Endothelial cell of umbilical vein (primary cell): ENCODE results near the gene TAS1R3. TPM values are rescaled to one million over a fixed set of nuclear protein-coding genes. Genes with fewer than 3 reads are reported as not detected.

Experiments
- BruUV-seq: library from RNA; stranded (reverse); fragments of 400-500 nt; replicated peaks from 2 replicates; lab custom pipeline; 2021; lab: Mats Ljungman, UMichigan
- CTCF ChIA-PET: fragments of 300-600, 350-600 bp; sonication (Branson Sonifier 250); formaldehyde crosslinking; loops from one replicate; lab custom pipeline; 2021; ENCODE audit warnings: antibody characterized with exemption, inconsistent platforms; lab: Charles Lee
- POLR2A ChIA-PET: fragments of 300-600, 350-600 bp; sonication (Branson Sonifier 250); formaldehyde crosslinking; loops from one replicate; lab custom pipeline; 2021; ENCODE audit warnings: antibody characterized with exemption, inconsistent platforms; lab: Charles Lee
- DNase-seq: peaks from one replicate; pipeline ENCODE4 v3.0.0-alpha.2; 2011; ENCODE audit warnings: low read depth, low spot score
- FAIRE-seq: peaks from 2 replicates; lab custom pipeline; 2011; peaks lifted over from hg19 to GRCh38; lab: Jason Lieb, UNC
- H2AFZ ChIP-seq: 2 replicates; pipeline ENCODE4 v1.6.0; 2012; ENCODE audit warnings: low read depth, low read length, control low read depth, inconsistent platforms
- H3K27ac ChIP-seq: 2 replicates; pipeline ENCODE4 v1.5.1; 2011; ENCODE audit warnings: low read depth, mild to moderate bottlenecking, control low read depth, low read length, moderate library complexity; ENCODE audit not compliant: insufficient read depth
- H3K27me3 ChIP-seq, 2 experiments: 2 replicates each; pipeline versions ENCODE4 v1.6.0 to v1.6.1; 2011; ENCODE audit warnings: low read length in 2 of 2, mixed read lengths in 1 of 2; ENCODE audit not compliant: control insufficient read depth in 2 of 2, insufficient read depth in 2 of 2
- H3K36me3 ChIP-seq, 2 experiments: 2 replicates in 1 of 2; 3 replicates in 1 of 2; pipeline ENCODE4 v1.5.1; 2011; ENCODE audit warnings: low read length in 2 of 2, mild to moderate bottlenecking in 1 of 2, moderate library complexity in 1 of 2; ENCODE audit not compliant: control insufficient read depth in 2 of 2, insufficient read depth in 2 of 2; ENCODE audit errors: extremely low read depth in 1 of 2
- H3K4me1 ChIP-seq: 3 replicates; pipeline ENCODE4 v1.5.1; 2011; ENCODE audit warnings: mild to moderate bottlenecking, low read length; ENCODE audit not compliant: control insufficient read depth, insufficient read depth; ENCODE audit errors: extremely low read depth
- H3K4me2 ChIP-seq: 2 replicates; pipeline ENCODE4 v1.6.1; 2011; ENCODE audit warnings: low read length, control low read depth, mixed read lengths; ENCODE audit not compliant: insufficient read depth
- H3K4me3 ChIP-seq, 3 experiments: fragments of 200-600 bp in 1 of 3; sonication (generic), shearing (Covaris generic) in 1 of 3; replicated peaks in 1 of 3; 2 replicates each; pipeline ENCODE4 v1.5.1; 2011 to 2016; ENCODE audit warnings: control low read depth in 3 of 3, low read length in 3 of 3, mild to moderate bottlenecking in 2 of 3, inconsistent platforms in 1 of 3, low read depth in 1 of 3, moderate library complexity in 1 of 3; ENCODE audit not compliant: insufficient read depth in 1 of 3
- H3K79me2 ChIP-seq: 2 replicates; pipeline ENCODE4 v1.6.0; 2012; ENCODE audit warnings: low read length, inconsistent platforms; ENCODE audit not compliant: control insufficient read depth, insufficient read depth
- H3K9ac ChIP-seq: replicated peaks from 2 replicates; pipeline ENCODE3; 2011; ENCODE audit warnings: low read length, control low read depth; ENCODE audit not compliant: insufficient read depth; ENCODE audit errors: extremely low read depth
- H3K9me1 ChIP-seq: replicated peaks from 3 replicates; pipeline ENCODE4 v1.6.0; 2011; ENCODE audit warnings: mild to moderate bottlenecking, low read length; ENCODE audit not compliant: control insufficient read depth, insufficient read depth; ENCODE audit errors: extremely low read depth
- H3K9me3 ChIP-seq: replicated peaks from 2 replicates; pipeline ENCODE4 v1.5.1; 2012; ENCODE audit warnings: low read length, inconsistent platforms; ENCODE audit not compliant: control insufficient read depth, insufficient read depth
- H4K20me1 ChIP-seq: replicated peaks from 2 replicates; pipeline ENCODE3; 2011; ENCODE audit warnings: mild to moderate bottlenecking, low read length; ENCODE audit not compliant: control insufficient read depth, insufficient read depth; ENCODE audit errors: extremely low read depth
- CTCF ChIP-seq, 2 donors: IDR thresholded peaks; 1 replicate in 1 of 2; 2 replicates in 1 of 2; pipeline ENCODE4 v1.5.1; 2011; ENCODE audit warnings: low read length in 2 of 2, mild to moderate bottlenecking in 2 of 2, moderate library complexity in 2 of 2, control low read depth in 1 of 2, inconsistent platforms in 1 of 2, low read depth in 1 of 2; ENCODE audit not compliant: insufficient read depth in 1 of 2; ENCODE audit errors: extremely low read depth in 1 of 2
- EZH2 ChIP-seq: IDR thresholded peaks from 2 replicates; pipeline ENCODE4 v1.6.1; 2012; ENCODE audit warnings: borderline replicate concordance, low read depth, mild to moderate bottlenecking, moderate library complexity, low read length, inconsistent platforms; ENCODE audit not compliant: severe bottlenecking
- FOS ChIP-seq: IDR thresholded peaks from 2 replicates; pipeline ENCODE4 v1.6.1; 2011; ENCODE audit warnings: mild to moderate bottlenecking, low read length, moderate library complexity, borderline replicate concordance; ENCODE audit not compliant: insufficient read depth
- GATA2 ChIP-seq: IDR thresholded peaks from 2 replicates; pipeline ENCODE4 v1.7.0; 2011; ENCODE audit warnings: low read depth, mild to moderate bottlenecking, moderate library complexity, mixed read lengths, low read length; ENCODE audit not compliant: insufficient read length, insufficient read depth
- JUN ChIP-seq: IDR thresholded peaks from 2 replicates; pipeline ENCODE4 v1.6.1; 2011; ENCODE audit warnings: borderline replicate concordance, low read depth; ENCODE audit not compliant: insufficient read length, insufficient read depth
- MAX ChIP-seq: IDR thresholded peaks from 2 replicates; pipeline ENCODE4 v1.6.1; 2011; ENCODE audit not compliant: insufficient read depth, insufficient read length
- MYC ChIP-seq: IDR thresholded peaks from one replicate; pipeline ENCODE4 v1.6.1; 2011; ENCODE audit warnings: mild to moderate bottlenecking, low read depth, low read length
- POLR2A ChIP-seq: IDR thresholded peaks from 2 replicates; pipeline ENCODE4 v1.6.1; 2012; ENCODE audit warnings: low read depth, mild to moderate bottlenecking, control low read depth, low read length
- POLR2AphosphoS5 ChIP-seq: IDR thresholded peaks from 2 replicates; pipeline ENCODE4 v1.6.1; 2012; ENCODE audit warnings: low read depth, mild to moderate bottlenecking, control low read depth, low read length, moderate library complexity; ENCODE audit not compliant: insufficient read depth
- dilution Hi-C: fragments of 300-500 bp; cut with MboI; formaldehyde crosslinking; loops from one replicate; pipeline ENCODE4 v1.15.0; 2019; ENCODE audit warnings: low sequenced_read_pairs; ENCODE audit not compliant: extremely low pct_ligation_motif_present
- intact Hi-C: fragments of 100-400 bp; cut with micrococcal nuclease; formaldehyde crosslinking; loops from one replicate; pipeline ENCODE4 v1.10.0; 2022
- polyA plus RNA-seq, 4 experiments: library from polyadenylated mRNA; depleted of rRNA in 3 of 4; stranded (reverse) in 3 of 4; unstranded in 1 of 4; fragments of >200 nt; gene quantifications; 2 replicates each; pipeline versions ENCODE4 v1.2.1 to v1.2.3, GENCODE V29; 2011 to 2012; ENCODE audit warnings: missing spikeins in 1 of 4
- total RNA-seq: library from RNA; stranded (reverse); gene quantifications from 2 replicates; pipeline ENCODE4 v1.2.3, GENCODE V29; 2021

Gene TAS1R3
- total and polyA plus RNA-seq, 2 donors (not counting 3 experiments of a cell fraction or from before 2014, with no cell fraction given): 0.26 to 0.38 TPM

GRCh38 chr1:1306661-1307260, 24.3 kb upstream of the TAS1R3 start:
- FAIRE-seq: no peak
- peak overlapping the region in 2 of 3 experiments; percentile 28 to 94 for H3K4me3 ChIP-seq
- no peaks in the 10 kb centered on the region for H3K9me1 ChIP-seq
- H3K79me2 ChIP-seq: no peaks in the 10 kb centered on the region
- ChIA-PET CTCF (no interaction called here), POLR2A (no interaction called here)
- H3K27me3 ChIP-seq: no peaks in the 10 kb centered on the region
- TF ChIP-seq CTCF (IDR thresholded peaks at IDR 0.05; ENCODE audit: extremely low read depth in 1 of 2, insufficient read depth in 1 of 2, low read depth in 1 of 2, low read length in 2 of 2) (no peak), POLR2A (no peak), FOS (no peak), MAX (no peak), JUN (no peak), GATA2 (no peak), EZH2 (no peak), MYC (no peak), POLR2AphosphoS5 (no peak)
- dilution Hi-C loops: no loop called here
- TSS peak; percentile 11 for BruUV-seq
- H3K36me3 ChIP-seq: peaks cover 0 to 10% of the 10 kb centered on the region in 2 experiments
- no peak overlapping the region for H2AFZ ChIP-seq
- no peak for DNase-seq
- H4K20me1 ChIP-seq: no peaks in the 10 kb centered on the region
- H3K4me1 ChIP-seq: peaks cover 15% of the 10 kb centered on the region
- H3K4me2 ChIP-seq: peak overlapping the region; percentile 21
- intact Hi-C loops: loop anchor here (5.0 kb wide), 1 partner anchor 184 kb away; no protein-coding TSS in a partner anchor
- no peak overlapping the region for H3K27ac ChIP-seq
- no peak overlapping the region for H3K9ac ChIP-seq
- H3K9me3 ChIP-seq: no peaks in the 10 kb centered on the region
